Astrocyte of the spinal cord (primary cell): ENCODE results near the gene SLC30A2.

Source experiments
- DNase-seq: peaks from one replicate; pipeline ENCODE4 v3.0.0; 2011; ENCODE audit warnings: low read depth, low spot score
- H3K4me3 ChIP-seq: 2 replicates; pipeline ENCODE4 v1.5.1; 2011; ENCODE audit warnings: low read depth, mild to moderate bottlenecking, low read length, moderate library complexity
- CTCF ChIP-seq: IDR thresholded peaks from 2 replicates; pipeline ENCODE4 v1.5.1; 2012; ENCODE audit warnings: low read depth, mild to moderate bottlenecking, low read length, inconsistent platforms
- in situ Hi-C: cut with HindIII; loops from 2 replicates; pipeline ENCODE4 v1.10.0; 2017; ENCODE audit warnings: low sequenced_read_pairs

SLC30A2 gene

GRCh38 chr1:26043765-26044164, 2.2 kb downstream of the SLC30A2 start:
- no peak for TF ChIP-seq CTCF
- no peak for DNase-seq
- H3K4me3 ChIP-seq = no peak overlapping the region
- in situ Hi-C loops = no loop called here

GRCh38 chr1:26041978-26042377, 3.9 kb downstream of the SLC30A2 start:
- no peak for TF ChIP-seq CTCF
- in situ Hi-C loops = no loop called here
- H3K4me3 ChIP-seq = no peak overlapping the region
- no peak for DNase-seq

GRCh38 chr1:26041401-26041800, 4.5 kb downstream of the SLC30A2 start:
- TF ChIP-seq CTCF = no peak
- DNase-seq = no peak
- in situ Hi-C loops = no loop called here

GRCh38 chr1:26038904-26039303, 7.0 kb downstream of the SLC30A2 start:
- no peak for DNase-seq
- no peak for TF ChIP-seq CTCF
- in situ Hi-C loops = no loop called here
- no peak overlapping the region for H3K4me3 ChIP-seq

More at GRCh38 chr1:26041401-26041800, 4.5 kb downstream of the SLC30A2 start:
- no peak overlapping the region for H3K4me3 ChIP-seq

GRCh38 chr1:26038477-26038876, 7.4 kb downstream of the SLC30A2 start:
- H3K4me3 ChIP-seq = no peak overlapping the region
- DNase-seq = no peak
- no peak for TF ChIP-seq CTCF
- in situ Hi-C loops = no loop called here

GRCh38 chr1:26037904-26038303, 8.0 kb downstream of the SLC30A2 start:
- no peak for TF ChIP-seq CTCF
- in situ Hi-C loops = no loop called here
- DNase-seq = no peak
- H3K4me3 ChIP-seq = no peak overlapping the region

GRCh38 chr1:26036756-26037281, 9.1 kb downstream of the SLC30A2 start:
- no peak for DNase-seq
- no peak for TF ChIP-seq CTCF
- in situ Hi-C loops = no loop called here
- no peak overlapping the region for H3K4me3 ChIP-seq
